IMR-90 (cell line): ENCODE results near the gene SMIM41. TPM values are rescaled to one million over a fixed set of nuclear protein-coding genes. Genes with fewer than 3 reads are reported as not detected.
A peak's percentile ranks its signal among the peaks of the same experiment; 100 is the strongest.

Experiments used
- ATAC-seq: fragments of 200-7000 bp; cut with Tn5 transposase; 2 replicates; pipeline ENCODE4 v1.9.1; 2020; ENCODE audit warnings: low read depth, mild to moderate bottlenecking, moderate library complexity
- BruUV-seq: library from RNA; stranded (reverse); fragments of 400-500 nt; replicated peaks from 2 replicates; lab custom pipeline; 2021; lab: Mats Ljungman, UMichigan
- CTCF ChIA-PET: fragments of 300-600 bp; formaldehyde crosslinking; extraction: SDS; loops from one replicate; lab custom pipeline; 2021; ENCODE audit warnings: antibody characterized with exemption; lab: Yijun Ruan, JAX
- POLR2A ChIA-PET: fragments of 300-600 bp; sonication (Branson Sonifier 250); formaldehyde crosslinking; loops from one replicate; lab custom pipeline; 2022; ENCODE audit warnings: antibody characterized with exemption; ENCODE audit not compliant: unreplicated experiment; lab: Charles Lee
- DNase-seq: peaks from one replicate; pipeline ENCODE4 v3.0.0; 2013
- H2AFZ ChIP-seq: replicated peaks from 2 replicates; pipeline ENCODE3; 2013; ENCODE audit warnings: low read length, mild to moderate bottlenecking; ENCODE audit not compliant: poor library complexity
- H2AK5ac ChIP-seq: 2 replicates; pipeline ENCODE4 v1.6.1; 2013; ENCODE audit warnings: low read depth, low read length, inconsistent platforms
- H2AK9ac ChIP-seq: replicated peaks from 2 replicates; pipeline ENCODE3; 2013; ENCODE audit warnings: mild to moderate bottlenecking, low read depth, low read length, moderate library complexity; ENCODE audit not compliant: poor library complexity
- H2BK120ac ChIP-seq: 2 replicates; pipeline ENCODE4 v1.6.1; 2013; ENCODE audit warnings: low read depth, low read length, inconsistent platforms
- H2BK15ac ChIP-seq: 3 replicates; pipeline ENCODE4 v1.6.1; 2013; ENCODE audit warnings: low read depth, low read length, inconsistent platforms
- H2BK20ac ChIP-seq: 2 replicates; pipeline ENCODE4 v1.6.1; 2013; ENCODE audit warnings: low read depth, mild to moderate bottlenecking, inconsistent platforms, low read length, moderate library complexity
- H2BK5ac ChIP-seq: 2 replicates; pipeline ENCODE4 v1.6.1; 2013; ENCODE audit warnings: mild to moderate bottlenecking, low read depth, low read length, inconsistent platforms; ENCODE audit not compliant: poor library complexity, severe bottlenecking
- H3K14ac ChIP-seq: replicated peaks from 2 replicates; pipeline ENCODE4 v1.6.1; 2013; ENCODE audit warnings: low read depth, low read length, inconsistent platforms
- H3K18ac ChIP-seq: 2 replicates; pipeline ENCODE4 v1.6.1; 2013; ENCODE audit warnings: low read depth, low read length, control low read depth
- H3K23ac ChIP-seq: 2 replicates; pipeline ENCODE4 v1.6.1; 2013; ENCODE audit warnings: low read depth, low read length, inconsistent platforms
- H3K27ac ChIP-seq: 2 replicates; pipeline ENCODE4 v1.5.1; 2013; ENCODE audit warnings: mild to moderate bottlenecking, control low read depth, low read length; ENCODE audit not compliant: insufficient read depth
- H3K27me3 ChIP-seq: 2 replicates; pipeline ENCODE4 v1.6.1; 2013; ENCODE audit warnings: low read length; ENCODE audit not compliant: control insufficient read depth, insufficient read depth
- H3K36me3 ChIP-seq: 2 replicates; pipeline ENCODE4 v1.6.1; 2013; ENCODE audit warnings: low read length, mixed read lengths; ENCODE audit not compliant: control insufficient read depth, insufficient read depth
- H3K4ac ChIP-seq: 2 replicates; pipeline ENCODE4 v1.6.1; 2013; ENCODE audit warnings: low read depth, low read length, inconsistent platforms
- H3K4me1 ChIP-seq: 2 replicates; pipeline ENCODE4 v1.6.1; 2013; ENCODE audit warnings: low read length, mixed read lengths; ENCODE audit not compliant: control insufficient read depth, insufficient read depth
- H3K4me2 ChIP-seq: 2 replicates; pipeline ENCODE4 v1.6.1; 2013; ENCODE audit warnings: low read depth, mild to moderate bottlenecking, control low read depth, low read length, moderate library complexity
- H3K4me3 ChIP-seq: 2 replicates; pipeline ENCODE4 v1.5.1; 2013; ENCODE audit warnings: low read depth, mild to moderate bottlenecking, control low read depth, low read length, moderate library complexity; ENCODE audit not compliant: insufficient read depth
- H3K56ac ChIP-seq: 2 replicates; pipeline ENCODE4 v1.6.1; 2013; ENCODE audit warnings: low read length, inconsistent platforms; ENCODE audit not compliant: insufficient read depth; ENCODE audit errors: extremely low read depth
- H3K79me1 ChIP-seq, 2 experiments: 2 replicates each; pipeline ENCODE4 v1.6.1; 2013; ENCODE audit warnings: low read length in 2 of 2, inconsistent platforms in 1 of 2, low read depth in 1 of 2
- H3K9ac ChIP-seq: 2 replicates; pipeline ENCODE4 v1.6.1; 2013; ENCODE audit warnings: low read depth, low read length, control low read depth
- H3K9me1 ChIP-seq: 2 replicates; pipeline ENCODE4 v1.6.1; 2013; ENCODE audit warnings: low read length, inconsistent platforms; ENCODE audit not compliant: insufficient read depth
- H3K9me3 ChIP-seq: 2 replicates; pipeline ENCODE4 v1.6.1; 2013; ENCODE audit warnings: low read length; ENCODE audit not compliant: control insufficient read depth, insufficient read depth
- H4K20me1 ChIP-seq: 2 replicates; pipeline ENCODE4 v1.6.1; 2013; ENCODE audit warnings: low read length, inconsistent platforms; ENCODE audit not compliant: insufficient read depth
- H4K5ac ChIP-seq: 2 replicates; pipeline ENCODE4 v1.6.1; 2013; ENCODE audit warnings: mild to moderate bottlenecking, low read depth, low read length, control low read depth
- H4K8ac ChIP-seq, 2 experiments: 2 replicates each; pipeline ENCODE4 v1.6.1; 2013; ENCODE audit warnings: low read depth in 2 of 2, low read length in 2 of 2, control low read depth in 1 of 2, inconsistent platforms in 1 of 2
- H4K91ac ChIP-seq: 2 replicates; pipeline ENCODE4 v1.6.1; 2013; ENCODE audit warnings: low read depth, low read length, inconsistent platforms; ENCODE audit not compliant: insufficient read depth
- BHLHE40 ChIP-seq: fragments of 150-350 bp; IDR thresholded peaks from 2 replicates; pipeline ENCODE4 v1.6.1; 2016; ENCODE audit warnings: mild to moderate bottlenecking, low read depth, low read length
- CEBPB ChIP-seq: IDR thresholded peaks from 2 replicates; pipeline ENCODE4 v1.6.1; 2012; ENCODE audit warnings: low read depth, low read length, improper control_type of control experiment
- CHD1 ChIP-seq: IDR thresholded peaks from 2 replicates; pipeline ENCODE4 v1.6.1; 2012; ENCODE audit warnings: low read depth, low read length, improper control_type of control experiment
- FOS ChIP-seq: fragments of 150-350 bp; IDR thresholded peaks from 2 replicates; pipeline ENCODE4 v1.6.1; 2016; ENCODE audit warnings: low read depth, low read length
- MAZ ChIP-seq: IDR thresholded peaks from 2 replicates; pipeline ENCODE4 v1.6.1; 2012; ENCODE audit warnings: low read depth, mild to moderate bottlenecking, low read length, improper control_type of control experiment, moderate library complexity, borderline replicate concordance
- MXI1 ChIP-seq: IDR thresholded peaks from 2 replicates; pipeline ENCODE4 v1.6.1; 2012; ENCODE audit warnings: low read depth, mild to moderate bottlenecking, low read length, moderate library complexity, borderline replicate concordance
- POLR2A ChIP-seq: IDR thresholded peaks from 2 replicates; pipeline ENCODE4 v1.6.1; 2012; ENCODE audit warnings: mild to moderate bottlenecking, low read depth, low read length
- RFX5 ChIP-seq: IDR thresholded peaks from 2 replicates; pipeline ENCODE4 v1.8.0; 2012; ENCODE audit warnings: low read depth, mild to moderate bottlenecking, low read length, moderate library complexity
- WGBS, 2 experiments: methylation state at CpG; one replicate each; pipeline versions ENCODE4 v1.1.5 to v1.1.7; 2013; ENCODE audit warnings: missing lambda C conversion rate in 2 of 2; ENCODE audit not compliant: insufficient read length in 1 of 2; ENCODE audit errors: extremely low coverage in 2 of 2; 5-methylcytosine and 5-hydroxymethylcytosine counted together
- dilution Hi-C: fragments of 300-500 bp; cut with HindIII; formaldehyde crosslinking; loops from one replicate; pipeline ENCODE4 v1.14.3; 2018; ENCODE audit warnings: low sequenced_read_pairs; ENCODE audit not compliant: unreplicated experiment
- in situ Hi-C: fragments of 300-500 bp; cut with MboI; formaldehyde crosslinking; loops from 3 replicates; pipeline ENCODE4 v1.14.3; 2019; ENCODE audit warnings: low sequenced_read_pairs, inconsistent platforms, mixed read lengths
- intact Hi-C: fragments of 100-400 bp; cut with micrococcal nuclease; formaldehyde crosslinking; loops from 2 replicates; pipeline ENCODE4 v1.10.0; 2022
- polyA plus RNA-seq, 3 experiments: library from polyadenylated mRNA; depleted of rRNA; stranded (reverse); fragments of >200 nt; gene quantifications; 2 replicates each; pipeline ENCODE4 v1.2.3, GENCODE V29; 2012; ENCODE audit warnings: low replicate concordance in 1 of 3
- total RNA-seq: library from RNA; depleted of rRNA; stranded (reverse); fragments of >200 nt; gene quantifications from 2 replicates; pipeline ENCODE4 v1.2.3, GENCODE V29; 2012
- TF ChIP-seq, protein P1 (sequence below): fragments of 150-350 bp; IDR thresholded peaks from 2 replicates; pipeline ENCODE4 v1.6.1; 2017; ENCODE audit warnings: mild to moderate bottlenecking, antibody characterized with exemption, low read length, low read depth

Gene SMIM41
- total and polyA plus RNA-seq, 2 of the 4 experiments (the other 2 are of a cell fraction): not detected

DNA sequence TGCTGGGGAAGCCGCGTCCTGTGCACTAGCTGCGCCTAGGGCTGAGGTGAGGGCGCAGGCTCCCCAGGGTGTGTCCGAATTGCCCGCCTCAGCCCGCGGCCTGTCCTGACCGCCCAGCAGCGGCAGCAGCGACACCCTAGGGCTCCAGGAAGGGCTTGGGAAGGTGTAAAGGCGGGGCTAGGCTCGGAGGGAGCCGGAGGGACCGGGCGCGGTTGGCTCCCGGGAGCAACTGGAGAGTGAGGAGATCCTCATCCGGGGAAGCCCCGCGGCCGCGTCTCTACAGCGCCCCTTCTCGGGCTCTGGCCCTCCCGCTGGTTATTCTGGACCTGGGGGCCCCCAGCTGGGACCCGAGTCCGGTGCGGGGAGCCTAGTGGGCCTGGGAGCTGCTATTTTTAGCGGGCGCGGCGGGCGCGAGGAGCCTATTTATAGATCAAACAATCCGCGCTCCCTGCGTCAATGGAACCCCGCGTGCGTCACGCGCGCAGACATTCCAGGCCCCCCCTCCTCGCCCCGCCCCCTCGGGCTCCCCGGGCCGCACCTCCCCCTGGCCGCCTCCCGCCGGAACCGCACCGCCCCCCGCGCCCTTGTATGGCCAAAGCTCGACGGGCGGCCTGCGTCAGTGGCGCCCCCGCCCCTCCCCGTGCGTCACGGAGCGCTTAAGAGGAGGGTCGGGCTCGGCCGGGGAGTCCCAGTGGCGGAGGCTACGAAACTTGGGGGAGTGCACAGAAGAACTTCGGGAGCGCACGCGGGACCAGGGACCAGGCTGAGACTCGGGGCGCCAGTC lies 28.6 kb upstream of the SMIM41 start, which contains the start of gene NR4A1 (continued):
- TF ChIP-seq RFX5 (no peak), CEBPB (no peak), MAZ (peak; percentile 95)

DNA sequence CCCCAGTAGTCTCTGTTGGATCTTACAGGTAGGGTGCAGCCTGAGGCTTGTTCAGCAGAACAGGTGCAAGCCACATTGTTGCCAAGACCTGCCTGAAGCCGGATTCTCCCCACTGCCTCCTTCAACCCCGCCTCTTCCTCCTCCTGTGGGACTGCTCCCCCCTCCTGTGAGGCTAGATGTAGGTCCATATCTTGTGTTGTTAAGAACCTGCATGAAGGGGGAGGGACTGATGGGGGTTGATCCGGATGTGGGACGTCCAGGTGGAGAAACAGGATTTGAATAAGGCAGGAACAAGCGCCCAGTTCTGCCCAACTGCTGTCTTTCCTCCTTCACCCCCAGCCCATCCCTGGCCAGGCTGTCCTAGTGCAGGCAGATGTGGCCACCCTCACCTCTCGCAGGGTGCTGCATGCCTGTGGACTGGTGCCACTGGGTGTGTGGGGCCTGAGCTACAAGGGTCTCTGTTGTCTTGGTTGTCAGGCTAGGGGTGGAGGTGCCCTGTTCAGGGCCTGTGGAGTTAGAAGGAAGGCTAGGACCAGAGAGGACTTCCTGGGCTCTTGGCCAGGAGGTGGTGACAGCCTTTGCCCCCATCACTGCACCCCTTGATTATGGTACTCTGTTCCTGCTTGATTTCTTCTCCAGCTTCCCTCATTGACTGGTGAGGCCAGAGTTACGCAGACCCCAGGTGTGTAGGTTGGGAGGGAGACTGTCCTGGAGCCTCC lies 26.9 kb upstream of the SMIM41 start:
- ChIA-PET POLR2A (no interaction called here), CTCF (no interaction called here)
- Histone ChIP-seq H3K79me1 (peaks cover 0 to 67% of the 10 kb centered on the region in 2 experiments; a peak in 2 of 4 replicates), H3K9me1 (peaks cover 14% of the 10 kb centered on the region; the same call in 1 of the 2 replicates), H3K27ac (peak overlapping the region; percentile 69), H2AK9ac (peak overlapping the region; percentile 18), H3K56ac (no peak overlapping the region), H4K8ac (no peak overlapping the region), H3K14ac (peak overlapping the region; percentile 58; the same call in 1 of the 2 replicates), H3K27me3 (no peaks in the 10 kb centered on the region), H2AFZ (no peak overlapping the region), H4K5ac (no peak overlapping the region), H3K9me3 (no peaks in the 10 kb centered on the region), H3K4ac (no peak overlapping the region; the same call in none of the 2 replicates), H3K36me3 (peaks cover 31% of the 10 kb centered on the region), H3K4me1 (peaks cover 18% of the 10 kb centered on the region), H2AK5ac (peak overlapping the region; percentile 67), H2BK15ac (no peak overlapping the region), H2BK120ac (no peak overlapping the region), H3K4me3 (peak overlapping the region; percentile 97), H2BK20ac (no peak overlapping the region), H2BK5ac (peak overlapping the region; percentile 1), H3K23ac (peak overlapping the region; percentile 50; the same call in 1 of the 2 replicates), H3K18ac (no peak overlapping the region), H3K9ac (peak overlapping the region; percentile 89), H3K4me2 (peak overlapping the region; percentile 82), H4K91ac (no peak overlapping the region; the same call in 1 of the 2 replicates), H4K20me1 (peaks cover 45% of the 10 kb centered on the region)
- ATAC-seq (no peak), DNase-seq (peak; percentile 47)
- WGBS, 2 experiments: no CpG with 5 or more reads among the region's 7 CpGs
- intact Hi-C loops (no loop called here), in situ Hi-C loops (no loop called here), dilution Hi-C loops (no loop called here)
- no TSS peak for BruUV-seq
- TF ChIP-seq MXI1: no peak
- TF ChIP-seq FOS: 0 out of 2 replicates have a peak, but pooled peaks have one; percentile 2
- TF ChIP-seq, protein P1, sequence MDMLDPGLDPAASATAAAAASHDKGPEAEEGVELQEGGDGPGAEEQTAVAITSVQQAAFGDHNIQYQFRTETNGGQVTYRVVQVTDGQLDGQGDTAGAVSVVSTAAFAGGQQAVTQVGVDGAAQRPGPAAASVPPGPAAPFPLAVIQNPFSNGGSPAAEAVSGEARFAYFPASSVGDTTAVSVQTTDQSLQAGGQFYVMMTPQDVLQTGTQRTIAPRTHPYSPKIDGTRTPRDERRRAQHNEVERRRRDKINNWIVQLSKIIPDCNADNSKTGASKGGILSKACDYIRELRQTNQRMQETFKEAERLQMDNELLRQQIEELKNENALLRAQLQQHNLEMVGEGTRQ: peak; percentile 44
- no peak for TF ChIP-seq BHLHE40
- peak; percentile 88 for TF ChIP-seq POLR2A
- peak; percentile 97 for TF ChIP-seq CHD1
